ENCODE data around the gene DCXR. TPM values are rescaled to one million over a fixed set of nuclear protein-coding genes. Genes with fewer than 3 reads are reported as not detected.

The DCXR gene
- 1,477 TPM for total RNA-seq

- ATAC-seq (peak; percentile 66), DNase-seq (ENCODE audit: low spot score) (peak; percentile 99)
These were observed at the start of gene DCXR for GRCh38 chr17:82037092-82037888. Gene DCXR, minus strand, starts transcription at chr17:82037697. Its CDS starts 15 bp downstream, at chr17:82037682.

- DNase-seq (ENCODE audit: low spot score) (no peak), ATAC-seq (no peak)
These were observed 48.7 kb upstream of the DCXR start for GRCh38 chr17:82085931-82086764.

- ATAC-seq (no peak), DNase-seq (ENCODE audit: low spot score) (no peak)
These were observed 47.7 kb upstream of the DCXR start for GRCh38 chr17:82085031-82085861.

GRCh38 chr17:82084373-82085030 lies 47.0 kb upstream of the DCXR start:
- DNase-seq (ENCODE audit: low spot score) (no peak), ATAC-seq (no peak)

- ATAC-seq (no peak), DNase-seq (ENCODE audit: low spot score) (no peak)
These were observed 46.2 kb upstream of the DCXR start for GRCh38 chr17:82083533-82084359.

- no peak for ATAC-seq
- no peak for DNase-seq (ENCODE audit: low spot score)
These were observed 45.5 kb upstream of the DCXR start for GRCh38 chr17:82083009-82083408.

GRCh38 chr17:82082456-82082855 lies 45.0 kb upstream of the DCXR start:
- DNase-seq (ENCODE audit: low spot score) (no peak), ATAC-seq (no peak)

- ATAC-seq (no peak), DNase-seq (ENCODE audit: low spot score) (no peak)
These were observed 44.5 kb upstream of the DCXR start for GRCh38 chr17:82081966-82082365.

- ATAC-seq = no peak
- DNase-seq (ENCODE audit: low spot score) = no peak
These were observed 44.0 kb upstream of the DCXR start for GRCh38 chr17:82081546-82081945.

GRCh38 chr17:82080789-82081464 lies 43.4 kb upstream of the DCXR start:
- no peak for DNase-seq (ENCODE audit: low spot score)
- ATAC-seq = no peak

GRCh38 chr17:82080048-82080788 lies 42.7 kb upstream of the DCXR start:
- DNase-seq (ENCODE audit: low spot score) = no peak
- no peak for ATAC-seq

- ATAC-seq (no peak), DNase-seq (ENCODE audit: low spot score) (no peak)
These were observed 41.6 kb upstream of the DCXR start for GRCh38 chr17:82079001-82079677.

GRCh38 chr17:82078433-82078832 lies 40.9 kb upstream of the DCXR start:
- ATAC-seq (no peak), DNase-seq (ENCODE audit: low spot score) (no peak)

- DNase-seq (ENCODE audit: low spot score) (no peak), ATAC-seq (peak; percentile 20)
These were observed 40.3 kb upstream of the DCXR start for GRCh38 chr17:82077617-82078358.

- peak; percentile 37 for ATAC-seq
- no peak for DNase-seq (ENCODE audit: low spot score)
These were observed 39.5 kb upstream of the DCXR start for GRCh38 chr17:82076785-82077591.

GRCh38 chr17:82076018-82076784 lies 38.7 kb upstream of the DCXR start:
- DNase-seq (ENCODE audit: low spot score) = no peak

More at GRCh38 chr17:82076018-82076784, 38.7 kb upstream of the DCXR start:
- ATAC-seq = peak; percentile 26

All from left lobe of liver (tissue), 2 donors.